SK-N-MC (cell line): ENCODE data around the gene SUCLG2.

ENCODE experiments used
- EZH2 ChIP-seq: fragments of 200-600 bp; sonication (generic); IDR thresholded peaks from one replicate; pipeline ENCODE4 v1.6.1; 2017; ENCODE audit warnings: antibody characterized with exemption
- FOXP2 ChIP-seq: optimal IDR thresholded peaks from 2 replicates; pipeline ENCODE3; 2011; ENCODE audit warnings: mild to moderate bottlenecking, moderate library complexity; ENCODE audit not compliant: insufficient read depth; ENCODE audit errors: extremely low read length, control extremely low read depth
- POLR2AphosphoS5 ChIP-seq: IDR thresholded peaks from 2 replicates; pipeline ENCODE4 v1.6.1; 2012; ENCODE audit warnings: mild to moderate bottlenecking, low read depth, low read length, borderline replicate concordance

DNA sequence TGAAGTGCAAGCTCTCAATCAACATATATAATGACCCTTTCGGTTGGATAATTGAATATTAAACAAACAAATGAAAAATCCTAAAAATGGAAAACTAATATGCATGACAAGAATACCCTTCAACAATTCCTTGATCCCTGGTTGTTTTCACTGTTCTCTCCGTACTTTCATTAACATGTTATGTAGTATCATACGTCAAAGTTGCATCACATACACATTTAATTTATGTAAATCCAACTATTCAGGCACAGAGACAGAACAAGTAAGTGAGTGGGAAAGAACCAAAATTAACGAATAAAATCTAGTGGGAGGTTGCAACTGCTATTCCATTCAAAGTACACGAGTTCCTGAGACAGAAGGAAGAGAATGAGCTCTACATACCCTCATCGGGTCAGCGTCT lies 176.0 kb downstream of the SUCLG2 start:
- no peak for TF ChIP-seq EZH2
- TF ChIP-seq POLR2AphosphoS5: no peak
- no peak for TF ChIP-seq FOXP2
